Measurements from ENCODE around the gene NMUR1. TPM values are rescaled to one million over a fixed set of nuclear protein-coding genes. Genes with fewer than 3 reads are reported as not detected.

NMUR1 gene
- polyA plus RNA-seq, 1 experiment, result not detected

DNA sequence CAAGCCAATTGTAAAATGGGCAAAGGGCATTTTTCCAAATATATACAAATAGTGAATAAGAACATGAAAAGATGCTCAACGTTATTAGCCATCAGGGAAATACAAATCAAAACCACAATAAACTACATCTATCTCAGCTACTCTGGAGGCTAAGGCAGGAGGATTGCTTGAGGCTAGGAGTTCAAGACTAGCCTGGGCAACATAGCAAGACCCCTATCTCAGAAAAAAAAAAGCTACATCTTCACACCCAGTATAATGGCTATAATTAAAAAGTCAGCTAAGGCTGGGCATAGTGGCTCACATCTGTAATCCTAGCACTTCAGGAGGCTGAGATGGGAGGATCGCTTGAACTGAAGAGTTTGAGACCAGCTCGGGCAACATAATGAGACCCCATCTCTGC, 53.3 kb downstream of the NMUR1 start:
- ChIA-PET CTCF (interaction anchor here (1.0 to 3.9 kb wide), 2 partner anchors 9 to 81 kb away, joined by 3 to 15 read pairs; no protein-coding TSS in a partner anchor), POLR2A (interaction anchor here (2.3 kb wide), 1 partner anchor 13 kb away, joined by 8 read pairs; the partner anchor contains the start of gene NCL)
- Histone ChIP-seq H3K4me3 (ENCODE audit: low read depth, low read length) (no peak overlapping the region), H3K27ac (ENCODE audit: low read depth, low read length) (no peak overlapping the region), H3K27me3 (ENCODE audit: control insufficient read depth, insufficient read depth, low read length) (peaks cover 9% of the 10 kb centered on the region), H3K9me3 (ENCODE audit: control insufficient read depth, insufficient read depth, low read length) (no peaks in the 10 kb centered on the region)
- TF ChIP-seq, protein P1, sequence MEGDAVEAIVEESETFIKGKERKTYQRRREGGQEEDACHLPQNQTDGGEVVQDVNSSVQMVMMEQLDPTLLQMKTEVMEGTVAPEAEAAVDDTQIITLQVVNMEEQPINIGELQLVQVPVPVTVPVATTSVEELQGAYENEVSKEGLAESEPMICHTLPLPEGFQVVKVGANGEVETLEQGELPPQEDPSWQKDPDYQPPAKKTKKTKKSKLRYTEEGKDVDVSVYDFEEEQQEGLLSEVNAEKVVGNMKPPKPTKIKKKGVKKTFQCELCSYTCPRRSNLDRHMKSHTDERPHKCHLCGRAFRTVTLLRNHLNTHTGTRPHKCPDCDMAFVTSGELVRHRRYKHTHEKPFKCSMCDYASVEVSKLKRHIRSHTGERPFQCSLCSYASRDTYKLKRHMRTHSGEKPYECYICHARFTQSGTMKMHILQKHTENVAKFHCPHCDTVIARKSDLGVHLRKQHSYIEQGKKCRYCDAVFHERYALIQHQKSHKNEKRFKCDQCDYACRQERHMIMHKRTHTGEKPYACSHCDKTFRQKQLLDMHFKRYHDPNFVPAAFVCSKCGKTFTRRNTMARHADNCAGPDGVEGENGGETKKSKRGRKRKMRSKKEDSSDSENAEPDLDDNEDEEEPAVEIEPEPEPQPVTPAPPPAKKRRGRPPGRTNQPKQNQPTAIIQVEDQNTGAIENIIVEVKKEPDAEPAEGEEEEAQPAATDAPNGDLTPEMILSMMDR (IDR thresholded peaks at IDR 0.05; ENCODE audit: low read depth, low read length), result no peak
- DNase-seq (ENCODE audit: low read depth, low spot score), result no peak

DNA sequence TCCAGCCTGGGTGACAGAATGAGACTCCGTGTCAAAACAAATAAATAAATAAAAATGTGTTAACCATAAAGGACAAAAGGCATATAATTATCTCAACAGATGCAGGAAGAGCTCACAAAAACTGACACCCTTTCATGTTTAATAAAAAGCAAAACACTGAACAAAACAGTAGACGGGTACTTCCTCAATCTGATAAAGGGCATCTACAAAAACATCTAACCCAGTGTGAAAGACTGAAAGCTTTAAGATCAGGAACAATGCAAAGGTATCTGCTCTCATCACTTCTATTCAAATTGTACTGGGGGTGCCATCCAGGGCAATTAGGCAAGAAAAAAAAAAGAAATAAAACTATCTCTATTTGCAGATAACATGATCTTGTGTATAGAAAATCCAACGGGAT, 54.3 kb downstream of the NMUR1 start:
- TF ChIP-seq, protein P1 (IDR thresholded peaks at IDR 0.05; ENCODE audit: low read depth, low read length), result no peak
- no peak overlapping the region for H3K27ac ChIP-seq (ENCODE audit: low read depth, low read length)
- DNase-seq (ENCODE audit: low read depth, low spot score), result no peak
- CTCF ChIA-PET, result interaction anchor here (0.6 to 3.9 kb wide), 5 partner anchors 8 to 272 kb away, joined by 3 to 15 read pairs (median 4); no protein-coding TSS in a partner anchor
- no peak overlapping the region for H3K4me3 ChIP-seq (ENCODE audit: low read depth, low read length)
- H3K9me3 ChIP-seq (ENCODE audit: control insufficient read depth, insufficient read depth, low read length), result no peaks in the 10 kb centered on the region
- POLR2A ChIA-PET, result interaction anchor here (0.6 to 2.3 kb wide), 2 partner anchors 12 to 1341 kb away, joined by 3 to 8 read pairs; partner anchors contain the start of gene NCL
- H3K27me3 ChIP-seq (ENCODE audit: control insufficient read depth, insufficient read depth, low read length), result peaks cover 9% of the 10 kb centered on the region

Small RNA genes within 50 kb of the gene (small RNA-seq; reads per million reads assigned to genes)
- not detected for gene RNU2-22P (ENCODE audit: insufficient read length, low read depth)

Other genes starting within 250 kb of the NMUR1 start
- gene B3GNT7, start 134.7 kb downstream of the NMUR1 start, polyA plus RNA-seq (2011; rRNA removed), result 0.02 and 0.06 TPM in 2 replicates
- gene NCL, start 66.0 kb downstream of the NMUR1 start, polyA plus RNA-seq (2011; rRNA removed), result 165 and 225 TPM in 2 replicates
- gene TEX44, start 62.4 kb upstream of the NMUR1 start, polyA plus RNA-seq (2011; rRNA removed), result not detected in 2 replicates
- 505 and 681 TPM in 2 replicates for gene PTMA, start 178.1 kb upstream of the NMUR1 start, polyA plus RNA-seq (2011; rRNA removed)